ENCODE data around the gene CFAP65.

Gene CFAP65, protein sequence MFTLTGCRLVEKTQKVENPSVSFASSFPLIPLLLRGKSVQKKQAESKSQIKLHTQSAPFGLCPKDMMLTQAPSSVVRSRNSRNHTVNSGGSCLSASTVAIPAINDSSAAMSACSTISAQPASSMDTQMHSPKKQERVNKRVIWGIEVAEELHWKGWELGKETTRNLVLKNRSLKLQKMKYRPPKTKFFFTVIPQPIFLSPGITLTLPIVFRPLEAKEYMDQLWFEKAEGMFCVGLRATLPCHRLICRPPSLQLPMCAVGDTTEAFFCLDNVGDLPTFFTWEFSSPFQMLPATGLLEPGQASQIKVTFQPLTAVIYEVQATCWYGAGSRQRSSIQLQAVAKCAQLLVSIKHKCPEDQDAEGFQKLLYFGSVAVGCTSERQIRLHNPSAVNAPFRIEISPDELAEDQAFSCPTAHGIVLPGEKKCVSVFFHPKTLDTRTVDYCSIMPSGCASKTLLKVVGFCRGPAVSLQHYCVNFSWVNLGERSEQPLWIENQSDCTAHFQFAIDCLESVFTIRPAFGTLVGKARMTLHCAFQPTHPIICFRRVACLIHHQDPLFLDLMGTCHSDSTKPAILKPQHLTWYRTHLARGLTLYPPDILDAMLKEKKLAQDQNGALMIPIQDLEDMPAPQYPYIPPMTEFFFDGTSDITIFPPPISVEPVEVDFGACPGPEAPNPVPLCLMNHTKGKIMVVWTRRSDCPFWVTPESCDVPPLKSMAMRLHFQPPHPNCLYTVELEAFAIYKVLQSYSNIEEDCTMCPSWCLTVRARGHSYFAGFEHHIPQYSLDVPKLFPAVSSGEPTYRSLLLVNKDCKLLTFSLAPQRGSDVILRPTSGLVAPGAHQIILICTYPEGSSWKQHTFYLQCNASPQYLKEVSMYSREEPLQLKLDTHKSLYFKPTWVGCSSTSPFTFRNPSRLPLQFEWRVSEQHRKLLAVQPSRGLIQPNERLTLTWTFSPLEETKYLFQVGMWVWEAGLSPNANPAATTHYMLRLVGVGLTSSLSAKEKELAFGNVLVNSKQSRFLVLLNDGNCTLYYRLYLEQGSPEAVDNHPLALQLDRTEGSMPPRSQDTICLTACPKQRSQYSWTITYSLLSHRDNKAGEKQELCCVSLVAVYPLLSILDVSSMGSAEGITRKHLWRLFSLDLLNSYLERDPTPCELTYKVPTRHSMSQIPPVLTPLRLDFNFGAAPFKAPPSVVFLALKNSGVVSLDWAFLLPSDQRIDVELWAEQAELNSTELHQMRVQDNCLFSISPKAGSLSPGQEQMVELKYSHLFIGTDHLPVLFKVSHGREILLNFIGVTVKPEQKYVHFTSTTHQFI (N-terminal part only)

DNA sequence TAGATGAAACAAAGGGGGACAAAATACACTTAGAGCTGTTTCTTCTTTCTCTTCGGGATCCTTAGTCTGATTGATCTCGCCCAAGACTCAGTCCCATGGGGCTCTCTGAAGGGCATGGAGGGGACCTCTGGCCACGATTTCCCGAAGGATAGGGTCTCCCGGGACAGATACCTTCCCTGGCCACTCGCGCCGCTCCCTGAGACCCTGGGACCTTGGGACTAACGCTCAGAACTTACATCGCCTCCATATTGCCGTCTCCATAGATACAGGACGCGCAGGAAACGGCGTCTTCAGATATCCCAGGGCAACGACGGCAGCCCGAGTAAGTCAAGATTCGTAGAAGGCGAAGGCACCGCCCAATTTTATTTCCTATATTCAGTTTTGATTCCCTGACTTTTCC lies at the start of gene CFAP65:
Gene CFAP65 (minus strand): TSS at position 265 of the 400 bp plus-strand sequence. CDS start 2,468 bp downstream, outside the sequence.
- Mint-ChIP-seq H3K4me3 (peak within 1 kb of the TSS; percentile 31), H3K36me3 (no peaks in the 10 kb centered on the region), H3K9me3 (peaks cover 1% of the 10 kb centered on the region), H3K4me1 (peaks cover 4% of the 10 kb centered on the region), H3K27me3 (peaks cover 33% of the 10 kb centered on the region), H3K27ac (no peak within 1 kb of the TSS)
- DNase-seq (ENCODE audit: low spot score in 2 of 2) (no peak), ATAC-seq (ENCODE audit: low read depth) (no peak)

DNA sequence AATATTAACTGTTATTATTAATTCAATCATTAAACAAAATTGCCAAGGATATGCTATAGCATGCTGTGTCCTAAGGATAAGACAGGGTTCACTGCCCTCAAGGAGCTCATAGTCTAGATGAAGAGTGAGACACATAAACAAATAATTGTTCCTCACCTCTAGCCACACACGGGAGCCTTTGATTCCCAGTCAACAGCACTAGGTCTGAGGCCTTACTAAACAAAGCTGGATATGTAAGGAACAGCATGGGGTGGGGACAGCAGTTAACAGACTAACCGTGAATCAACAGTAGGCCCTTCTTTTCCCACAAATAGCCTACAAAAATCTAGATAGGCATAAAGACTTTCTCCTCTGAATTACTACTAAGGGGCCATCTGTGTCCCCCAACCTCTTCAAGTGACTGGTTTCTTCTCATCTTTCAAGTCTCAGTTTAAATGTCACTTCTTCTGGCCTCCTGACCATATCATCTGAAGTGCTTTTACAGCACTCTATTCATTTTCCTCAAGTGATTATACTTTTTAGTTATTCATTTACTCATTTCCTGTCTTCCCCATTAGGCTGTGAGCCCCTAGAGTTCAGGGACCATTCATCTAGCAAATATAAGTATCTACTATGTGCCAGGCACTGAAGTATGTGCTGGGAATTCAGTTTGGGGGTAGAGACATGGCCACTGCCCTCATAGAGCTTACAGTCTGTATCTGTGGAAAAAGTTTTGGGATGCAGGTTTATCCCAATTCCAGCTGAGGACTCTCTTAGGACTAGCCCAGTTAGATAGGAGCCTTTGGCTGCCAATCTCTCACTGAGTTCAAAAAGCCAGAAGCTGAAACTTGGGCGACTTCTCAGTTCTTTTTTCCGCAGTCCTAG lies 49.4 kb upstream of the CFAP65 start:
- H3K27ac Mint-ChIP-seq: no peak overlapping the region
- H3K27me3 Mint-ChIP-seq: no peaks in the 10 kb centered on the region
- H3K36me3 Mint-ChIP-seq: peaks cover 27% of the 10 kb centered on the region
- no peaks in the 10 kb centered on the region for H3K9me3 Mint-ChIP-seq
- DNase-seq (ENCODE audit: low spot score in 2 of 2) (no peak), ATAC-seq (ENCODE audit: low read depth) (no peak)
- H3K4me1 Mint-ChIP-seq: peaks cover 4% of the 10 kb centered on the region
- no peak overlapping the region for H3K4me3 Mint-ChIP-seq

DNA sequence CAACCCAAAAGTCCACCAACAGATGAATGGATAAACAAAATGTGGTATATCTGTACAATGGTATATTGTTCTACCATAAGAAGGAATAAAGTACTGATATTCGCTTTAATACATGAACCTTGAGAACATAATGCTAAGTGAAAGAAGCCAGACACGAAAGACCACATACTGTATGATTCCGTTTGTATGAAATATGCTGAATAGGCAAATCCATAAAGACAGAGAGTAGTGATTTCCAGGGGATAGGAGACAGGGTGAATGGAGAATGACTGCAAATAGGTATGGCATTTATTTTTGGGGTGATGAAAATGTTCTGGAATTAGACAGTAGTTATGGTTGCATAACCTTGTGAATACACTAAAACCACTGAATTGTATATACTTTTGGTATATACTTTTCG lies 48.0 kb upstream of the CFAP65 start:
- Mint-ChIP-seq H3K27me3 (no peaks in the 10 kb centered on the region), H3K9me3 (no peaks in the 10 kb centered on the region), H3K36me3 (peaks cover 23% of the 10 kb centered on the region)

DNA sequence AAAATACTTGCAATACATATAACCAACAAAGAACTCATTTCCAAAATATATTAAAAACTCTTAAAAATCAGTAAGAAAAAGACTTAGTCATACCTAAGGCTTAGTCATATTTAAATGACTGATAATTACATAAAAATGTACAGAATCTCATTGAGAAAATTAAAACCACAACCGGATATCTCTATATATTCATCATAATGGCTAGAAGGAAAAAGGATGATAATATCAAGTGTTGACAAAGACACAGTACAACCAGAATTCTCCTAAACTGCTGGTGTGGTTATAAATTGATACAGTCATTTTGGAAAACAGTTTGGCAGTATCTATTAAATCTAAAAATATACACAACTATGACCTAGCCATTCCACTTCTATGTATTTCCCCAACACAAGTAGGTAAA lies 46.5 kb upstream of the CFAP65 start:
- Mint-ChIP-seq H3K36me3 (peaks cover 16% of the 10 kb centered on the region), H3K27ac (no peak overlapping the region), H3K4me3 (no peak overlapping the region), H3K4me1 (peaks cover 4% of the 10 kb centered on the region), H3K9me3 (no peaks in the 10 kb centered on the region), H3K27me3 (no peaks in the 10 kb centered on the region)
- DNase-seq (ENCODE audit: low spot score in 2 of 2) (no peak), ATAC-seq (ENCODE audit: low read depth) (no peak)

More for the DNA sequence above, 48.0 kb upstream of the CFAP65 start:
- Mint-ChIP-seq H3K4me1 (peaks cover 4% of the 10 kb centered on the region), H3K27ac (no peak overlapping the region), H3K4me3 (no peak overlapping the region)
- ATAC-seq (ENCODE audit: low read depth): no peak
- no peak for DNase-seq (ENCODE audit: low spot score in 2 of 2)

DNA sequence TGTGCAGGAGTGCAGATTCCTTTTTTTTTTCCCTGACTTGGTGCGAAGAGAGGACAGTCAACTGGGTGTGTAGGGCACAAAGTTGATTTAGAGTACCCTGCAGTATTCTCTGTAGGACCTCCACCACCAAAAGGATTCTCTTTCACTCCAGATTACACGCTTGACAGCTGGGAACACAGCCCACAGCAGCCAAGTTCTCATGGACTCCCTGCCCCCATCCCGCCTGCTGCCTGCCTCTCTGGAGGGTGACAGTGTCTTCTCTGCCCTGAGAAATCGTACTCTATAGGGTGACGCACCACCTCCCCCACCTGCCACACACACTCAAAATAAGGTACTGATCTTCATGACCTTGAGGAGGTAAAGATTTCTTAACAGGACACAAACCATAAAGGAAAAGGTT lies 46.0 kb upstream of the CFAP65 start:
- no peaks in the 10 kb centered on the region for H3K9me3 Mint-ChIP-seq
- H3K4me3 Mint-ChIP-seq: no peak overlapping the region
- H3K36me3 Mint-ChIP-seq: peaks cover 16% of the 10 kb centered on the region
- no peak overlapping the region for H3K27ac Mint-ChIP-seq
- H3K27me3 Mint-ChIP-seq: no peaks in the 10 kb centered on the region
- ATAC-seq (ENCODE audit: low read depth) (no peak), DNase-seq (ENCODE audit: low spot score in 2 of 2) (no peak)
- peaks cover 7% of the 10 kb centered on the region for H3K4me1 Mint-ChIP-seq

DNA sequence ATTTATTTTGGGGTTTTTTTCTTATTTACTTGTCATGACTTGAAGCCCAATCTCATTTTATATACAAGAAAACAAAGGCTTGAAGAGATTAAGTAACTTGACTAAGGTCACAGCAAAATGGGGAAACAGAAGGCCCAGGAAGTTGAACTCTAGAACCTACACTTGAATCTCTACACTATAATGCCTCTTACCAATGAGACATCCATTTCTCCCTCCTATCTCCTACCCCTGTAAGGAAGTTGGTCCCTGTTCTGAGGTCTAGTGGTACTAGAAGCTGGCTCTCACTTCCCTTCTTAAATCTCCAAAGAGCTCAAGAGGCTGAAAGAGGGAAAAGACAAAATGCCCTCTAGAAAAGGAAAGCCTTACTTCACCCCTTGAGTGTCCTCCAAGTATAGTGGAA lies 44.9 kb upstream of the CFAP65 start:
- H3K4me1 Mint-ChIP-seq: peaks cover 14% of the 10 kb centered on the region

DNA sequence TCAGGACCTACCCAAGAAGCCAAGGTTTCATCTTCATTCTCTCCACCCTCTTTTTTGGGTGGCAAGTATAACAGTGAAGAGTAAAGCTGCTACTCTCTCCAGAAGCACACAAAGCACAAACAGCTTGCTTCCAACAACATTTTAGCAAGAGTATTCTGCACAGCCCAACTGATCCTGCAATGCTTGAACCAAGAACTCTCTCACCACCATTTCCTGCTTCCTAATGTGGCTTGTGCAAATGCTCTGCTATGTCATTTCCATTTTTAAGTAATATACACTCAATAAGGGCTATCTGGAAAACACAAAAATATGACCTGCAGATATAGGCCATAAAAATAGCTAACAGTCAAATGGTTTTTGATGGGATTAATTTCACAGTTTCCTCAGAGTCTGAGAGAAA lies 43.5 kb upstream of the CFAP65 start:
- H3K27ac Mint-ChIP-seq: no peak overlapping the region
- peaks cover 11% of the 10 kb centered on the region for H3K36me3 Mint-ChIP-seq
- no peak overlapping the region for H3K4me3 Mint-ChIP-seq
- ATAC-seq (ENCODE audit: low read depth) (no peak), DNase-seq (ENCODE audit: low spot score in 2 of 2) (no peak)
- peaks cover 12% of the 10 kb centered on the region for H3K4me1 Mint-ChIP-seq
- H3K9me3 Mint-ChIP-seq: no peaks in the 10 kb centered on the region
- H3K27me3 Mint-ChIP-seq: no peaks in the 10 kb centered on the region

More for the DNA sequence above, 44.9 kb upstream of the CFAP65 start:
- ATAC-seq (ENCODE audit: low read depth) (no peak), DNase-seq (ENCODE audit: low spot score in 2 of 2) (no peak)
- H3K4me3 Mint-ChIP-seq: no peak overlapping the region
- peaks cover 16% of the 10 kb centered on the region for H3K36me3 Mint-ChIP-seq
- no peaks in the 10 kb centered on the region for H3K9me3 Mint-ChIP-seq
- H3K27ac Mint-ChIP-seq: no peak overlapping the region
- no peaks in the 10 kb centered on the region for H3K27me3 Mint-ChIP-seq

DNA sequence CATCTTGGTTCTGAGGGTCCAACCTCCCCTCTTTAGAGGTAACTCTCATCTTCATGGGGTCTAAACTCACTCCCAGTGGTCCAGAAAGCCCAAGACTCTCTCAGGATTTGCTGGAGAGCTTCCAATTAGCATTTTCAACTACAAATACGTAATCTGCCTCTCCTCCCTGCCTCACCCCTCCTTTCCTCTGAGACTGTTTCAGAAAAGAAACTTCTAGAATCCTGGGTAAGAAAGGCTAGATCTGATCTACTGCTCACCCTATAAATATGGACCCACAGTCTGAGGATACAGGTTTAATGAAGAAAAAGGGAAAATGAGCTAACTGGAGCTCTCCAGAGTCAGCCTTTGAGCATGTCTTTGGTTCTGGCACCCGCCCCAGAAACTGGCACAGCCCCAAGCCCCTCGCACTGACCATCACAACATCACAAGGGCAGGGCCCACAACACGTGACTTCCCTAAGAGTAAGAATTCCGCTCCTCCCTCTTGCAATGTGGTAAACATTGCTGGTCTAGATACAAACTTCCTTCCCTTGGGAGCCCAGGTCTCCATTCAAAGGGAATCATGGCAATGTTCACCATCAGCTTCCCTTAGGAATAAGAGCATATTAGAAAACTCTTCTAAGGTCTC lies 41.1 kb upstream of the CFAP65 start:
- H3K36me3 Mint-ChIP-seq: peaks cover 11% of the 10 kb centered on the region
- peaks cover 12% of the 10 kb centered on the region for H3K4me1 Mint-ChIP-seq
- no peak for ATAC-seq (ENCODE audit: low read depth)
- no peak overlapping the region for H3K4me3 Mint-ChIP-seq
- DNase-seq (ENCODE audit: low spot score in 2 of 2): no peak
- H3K27me3 Mint-ChIP-seq: no peaks in the 10 kb centered on the region
- no peaks in the 10 kb centered on the region for H3K9me3 Mint-ChIP-seq
- no peak overlapping the region for H3K27ac Mint-ChIP-seq

DNA sequence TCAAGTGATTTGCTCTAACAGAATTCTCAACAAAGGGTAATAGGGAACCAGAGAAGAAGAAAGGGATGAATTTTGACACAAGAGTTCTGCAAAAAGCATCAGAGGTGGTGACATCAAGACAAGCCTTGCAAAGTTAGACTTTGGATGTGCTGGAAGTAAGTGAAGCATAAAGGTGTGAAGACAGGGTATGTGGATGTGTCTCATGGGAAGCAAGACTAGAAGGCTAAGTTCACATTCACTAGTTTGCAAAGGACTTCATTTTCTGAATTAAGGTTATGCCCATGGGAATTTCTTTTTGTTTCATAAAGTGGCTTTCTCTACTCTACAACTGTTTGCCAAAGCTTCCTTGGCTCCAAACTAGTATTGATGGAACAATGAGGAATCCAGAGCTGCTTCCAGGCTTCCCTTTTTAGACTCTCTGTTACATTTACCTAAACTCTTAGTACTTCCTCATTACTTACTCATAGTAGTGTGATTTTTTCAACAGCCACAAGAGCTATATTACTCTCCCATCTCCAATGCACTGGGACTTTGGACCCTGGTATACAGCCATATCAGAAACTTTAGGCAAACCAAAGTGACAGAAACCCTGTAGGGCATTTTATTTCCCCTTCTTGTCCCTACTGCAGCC lies 40.5 kb upstream of the CFAP65 start:
- Mint-ChIP-seq H3K4me1 (peaks cover 10% of the 10 kb centered on the region), H3K4me3 (no peak overlapping the region), H3K9me3 (no peaks in the 10 kb centered on the region), H3K27ac (no peak overlapping the region), H3K36me3 (peaks cover 12% of the 10 kb centered on the region), H3K27me3 (no peaks in the 10 kb centered on the region)
- DNase-seq (ENCODE audit: low spot score in 2 of 2) (no peak), ATAC-seq (ENCODE audit: low read depth) (no peak)

DNA sequence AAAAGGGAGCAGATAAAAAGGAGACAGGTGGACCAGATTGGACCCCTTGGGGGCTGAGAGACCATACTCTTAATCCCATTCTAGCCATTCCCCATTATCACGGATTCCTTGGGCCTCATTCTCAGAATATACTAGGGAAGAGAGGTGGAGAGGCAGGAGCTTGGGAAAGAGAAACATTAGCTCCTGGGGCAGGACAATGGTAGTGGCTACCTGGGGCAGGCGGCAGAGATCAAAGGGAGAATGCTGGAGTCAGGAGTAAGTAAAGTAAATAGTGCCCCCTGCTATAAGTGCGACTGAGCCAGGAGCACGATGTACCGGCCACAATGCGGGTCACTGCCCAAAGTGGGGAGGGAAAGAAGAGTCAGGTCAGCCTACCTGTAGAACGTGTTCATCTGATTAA lies 39.8 kb upstream of the CFAP65 start:
- Mint-ChIP-seq H3K36me3 (peaks cover 13% of the 10 kb centered on the region), H3K27me3 (no peaks in the 10 kb centered on the region), H3K27ac (no peak overlapping the region), H3K4me1 (peaks cover 10% of the 10 kb centered on the region), H3K4me3 (no peak overlapping the region), H3K9me3 (no peaks in the 10 kb centered on the region)
- no peak for DNase-seq (ENCODE audit: low spot score in 2 of 2)
- ATAC-seq (ENCODE audit: low read depth): no peak

DNA sequence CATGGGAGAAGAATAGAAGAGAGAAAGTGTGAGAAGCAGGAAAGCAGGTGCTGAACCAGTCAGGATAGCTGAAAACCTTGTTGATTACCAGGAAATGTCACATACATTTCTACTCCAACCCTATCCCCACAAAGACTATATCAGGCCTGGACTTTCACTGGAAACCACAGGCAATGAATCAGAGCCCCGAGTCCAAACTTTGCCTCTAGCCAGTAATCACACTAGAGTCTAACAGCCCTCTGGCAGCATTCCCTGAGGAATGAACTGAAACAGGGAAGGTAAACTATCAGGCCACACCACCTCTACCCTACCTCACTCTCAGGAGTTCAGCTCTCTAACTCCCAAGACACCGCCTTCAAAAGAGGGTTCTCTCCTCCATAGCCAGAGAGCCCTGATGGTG lies 38.1 kb upstream of the CFAP65 start:
- Mint-ChIP-seq H3K27ac (no peak overlapping the region), H3K9me3 (no peaks in the 10 kb centered on the region), H3K27me3 (no peaks in the 10 kb centered on the region), H3K4me3 (no peak overlapping the region), H3K36me3 (peaks cover 22% of the 10 kb centered on the region), H3K4me1 (peaks cover 10% of the 10 kb centered on the region)
- ATAC-seq (ENCODE audit: low read depth): no peak
- DNase-seq (ENCODE audit: low spot score in 2 of 2): no peak

DNA sequence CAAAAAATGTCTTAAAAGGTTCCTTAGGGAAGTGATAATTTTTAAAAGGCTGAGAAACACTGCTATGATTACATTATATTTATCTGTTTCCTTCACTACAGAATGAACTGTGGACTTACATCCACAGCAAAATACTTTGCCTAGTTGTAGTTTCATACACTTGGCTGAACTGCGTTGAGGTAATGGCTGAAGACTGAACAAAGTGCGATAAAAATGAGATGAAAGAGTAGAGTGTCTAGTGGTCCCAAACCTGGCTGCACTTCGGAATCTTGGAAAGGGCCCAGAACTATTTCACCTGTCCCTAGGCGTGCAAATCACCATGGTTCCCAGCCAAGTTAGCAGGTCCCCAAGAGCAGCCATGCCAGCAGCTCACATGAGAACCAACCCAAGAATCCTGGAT lies 37.6 kb upstream of the CFAP65 start:
- H3K27me3 Mint-ChIP-seq: no peaks in the 10 kb centered on the region
- peaks cover 10% of the 10 kb centered on the region for H3K4me1 Mint-ChIP-seq
- H3K36me3 Mint-ChIP-seq: peaks cover 26% of the 10 kb centered on the region
- DNase-seq (ENCODE audit: low spot score in 2 of 2) (no peak), ATAC-seq (ENCODE audit: low read depth) (no peak)
- H3K9me3 Mint-ChIP-seq: no peaks in the 10 kb centered on the region
- H3K27ac Mint-ChIP-seq: no peak overlapping the region
- H3K4me3 Mint-ChIP-seq: no peak overlapping the region

Measured in memory B cell (primary cell).